MM.1S (cell line): ENCODE data around the gene EGFLAM.
"Not testable (repeated sequence)": the region's sequence is repeated elsewhere in the genome, so short reads cannot be mapped to it uniquely, and the experiment has no call there.

Experiments used
- DNase-seq: peaks from one replicate; pipeline ENCODE4 v3.0.0-alpha.2; 2015
- H2AFZ ChIP-seq: fragments of 300-600 bp; sonication (generic); 2 replicates; pipeline ENCODE4 v1.6.0; 2016; ENCODE audit warnings: antibody characterized with exemption, low read length
- H3F3A ChIP-seq: fragments of 300-600 bp; sonication (generic); 2 replicates; pipeline ENCODE4 v1.6.1; 2016; ENCODE audit warnings: mild to moderate bottlenecking, antibody characterized with exemption, low read length, moderate library complexity, mixed read lengths; ENCODE audit not compliant: insufficient read depth
- H3K27ac ChIP-seq: fragments of 300-600 bp; sonication (generic); 2 replicates; pipeline ENCODE4 v1.5.1; 2016; ENCODE audit warnings: mild to moderate bottlenecking, low read length
- H3K27me3 ChIP-seq: fragments of 300-600 bp; sonication (generic); replicated peaks from 2 replicates; pipeline ENCODE4 v1.6.0; 2016; ENCODE audit warnings: low read length; ENCODE audit not compliant: insufficient read depth
- H3K36me3 ChIP-seq: fragments of 300-600 bp; sonication (generic); replicated peaks from 2 replicates; pipeline ENCODE4 v1.6.1; 2016; ENCODE audit warnings: mild to moderate bottlenecking, low read length, mixed read lengths; ENCODE audit not compliant: insufficient read depth
- H3K4me1 ChIP-seq: fragments of 300-600 bp; sonication (generic); 2 replicates; pipeline ENCODE4 v1.6.1; 2016; ENCODE audit warnings: low read length, mixed read lengths
- H3K4me2 ChIP-seq: fragments of 300-600 bp; sonication (generic); 2 replicates; pipeline ENCODE4 v1.6.0; 2016; ENCODE audit warnings: low read depth, low read length
- H3K4me3 ChIP-seq: fragments of 300-600 bp; sonication (generic); 2 replicates; pipeline ENCODE4 v1.5.1; 2016; ENCODE audit warnings: low read length, mixed read lengths
- H3K79me2 ChIP-seq: fragments of 300-600 bp; sonication (generic); 2 replicates; pipeline ENCODE4 v1.6.1; 2016; ENCODE audit warnings: mixed run types, low read length, mixed read lengths
- H3K9ac ChIP-seq: fragments of 300-600 bp; sonication (generic); 2 replicates; pipeline ENCODE4 v1.6.1; 2016; ENCODE audit warnings: low read length, mixed read lengths
- H3K9me2 ChIP-seq: fragments of 300-600 bp; sonication (generic); replicated peaks from 2 replicates; pipeline ENCODE4 v1.6.1; 2016; ENCODE audit warnings: mild to moderate bottlenecking, low read length, mixed read lengths; ENCODE audit not compliant: insufficient read depth
- H3K9me3 ChIP-seq: fragments of 300-600 bp; sonication (generic); replicated peaks from 2 replicates; pipeline ENCODE4 v1.6.1; 2016; ENCODE audit warnings: mild to moderate bottlenecking, low read length, mixed read lengths; ENCODE audit not compliant: insufficient read depth
- H4K20me1 ChIP-seq: fragments of 300-600 bp; sonication (generic); 2 replicates; pipeline ENCODE4 v1.6.1; 2016; ENCODE audit warnings: mild to moderate bottlenecking, low read length, moderate library complexity, mixed read lengths; ENCODE audit not compliant: insufficient read depth
- EZH2 ChIP-seq: fragments of 300-600 bp; sonication (generic); optimal IDR thresholded peaks from 2 replicates; pipeline ENCODE3; 2017; ENCODE audit warnings: low read depth, mild to moderate bottlenecking, antibody characterized with exemption, low read length, mixed read lengths
- EZH2phosphoT487 ChIP-seq: fragments of 300-600 bp; sonication (generic); IDR thresholded peaks from 2 replicates; pipeline ENCODE4 v1.6.1; 2018; ENCODE audit warnings: antibody characterized with exemption, low read length
- TF ChIP-seq, protein P1 (sequence below): fragments of 300-600 bp; sonication (generic); IDR thresholded peaks from 2 replicates; pipeline ENCODE4 v1.5.1; 2016; ENCODE audit warnings: antibody characterized with exemption, low read length, mixed read lengths

The EGFLAM gene

DNA sequence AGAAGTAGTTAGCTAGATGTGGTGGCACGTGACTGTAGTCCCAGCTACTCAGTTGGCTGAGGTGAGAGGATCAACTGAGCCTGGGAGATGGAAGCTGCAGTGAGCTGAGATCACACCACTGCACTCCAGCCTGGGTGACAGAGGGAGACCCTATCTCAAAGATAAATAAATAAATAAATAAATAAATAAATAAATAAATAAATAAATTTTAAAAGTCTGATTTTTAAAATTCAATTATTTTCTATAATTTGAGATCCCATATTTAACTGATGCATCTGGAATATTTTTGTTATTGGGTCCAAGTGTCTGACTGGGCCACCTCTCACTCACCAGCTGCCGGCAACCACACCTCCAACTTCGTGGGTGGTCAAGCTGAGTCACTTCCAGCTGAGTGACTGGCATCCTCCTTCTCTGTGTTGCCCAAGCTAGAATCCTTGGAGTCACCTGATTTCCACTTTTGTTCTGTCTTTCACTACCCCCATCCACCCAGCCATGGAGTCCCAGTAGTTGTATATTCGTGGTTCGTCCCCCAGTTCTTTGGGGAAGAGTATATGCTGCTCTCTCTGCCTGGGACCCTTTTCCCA is 70.9 kb downstream of the EGFLAM start:
- Histone ChIP-seq H3K9me2 (no peaks in the 10 kb centered on the region), H3K79me2 (no peaks in the 10 kb centered on the region), H3K27ac (no peak overlapping the region), H3K27me3 (no peaks in the 10 kb centered on the region), H3K9me3 (no peaks in the 10 kb centered on the region), H2AFZ (no peak overlapping the region), H3K4me2 (no peak overlapping the region), H4K20me1 (no peaks in the 10 kb centered on the region), H3K9ac (no peak overlapping the region), H3K36me3 (no peaks in the 10 kb centered on the region), H3K4me3 (no peak overlapping the region), H3F3A (no peaks in the 10 kb centered on the region), H3K4me1 (no peaks in the 10 kb centered on the region)
- TF ChIP-seq EZH2phosphoT487: no peak
- TF ChIP-seq EZH2: no peak
- TF ChIP-seq, protein P1, sequence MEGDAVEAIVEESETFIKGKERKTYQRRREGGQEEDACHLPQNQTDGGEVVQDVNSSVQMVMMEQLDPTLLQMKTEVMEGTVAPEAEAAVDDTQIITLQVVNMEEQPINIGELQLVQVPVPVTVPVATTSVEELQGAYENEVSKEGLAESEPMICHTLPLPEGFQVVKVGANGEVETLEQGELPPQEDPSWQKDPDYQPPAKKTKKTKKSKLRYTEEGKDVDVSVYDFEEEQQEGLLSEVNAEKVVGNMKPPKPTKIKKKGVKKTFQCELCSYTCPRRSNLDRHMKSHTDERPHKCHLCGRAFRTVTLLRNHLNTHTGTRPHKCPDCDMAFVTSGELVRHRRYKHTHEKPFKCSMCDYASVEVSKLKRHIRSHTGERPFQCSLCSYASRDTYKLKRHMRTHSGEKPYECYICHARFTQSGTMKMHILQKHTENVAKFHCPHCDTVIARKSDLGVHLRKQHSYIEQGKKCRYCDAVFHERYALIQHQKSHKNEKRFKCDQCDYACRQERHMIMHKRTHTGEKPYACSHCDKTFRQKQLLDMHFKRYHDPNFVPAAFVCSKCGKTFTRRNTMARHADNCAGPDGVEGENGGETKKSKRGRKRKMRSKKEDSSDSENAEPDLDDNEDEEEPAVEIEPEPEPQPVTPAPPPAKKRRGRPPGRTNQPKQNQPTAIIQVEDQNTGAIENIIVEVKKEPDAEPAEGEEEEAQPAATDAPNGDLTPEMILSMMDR: no peak
- DNase-seq: no peak

DNA sequence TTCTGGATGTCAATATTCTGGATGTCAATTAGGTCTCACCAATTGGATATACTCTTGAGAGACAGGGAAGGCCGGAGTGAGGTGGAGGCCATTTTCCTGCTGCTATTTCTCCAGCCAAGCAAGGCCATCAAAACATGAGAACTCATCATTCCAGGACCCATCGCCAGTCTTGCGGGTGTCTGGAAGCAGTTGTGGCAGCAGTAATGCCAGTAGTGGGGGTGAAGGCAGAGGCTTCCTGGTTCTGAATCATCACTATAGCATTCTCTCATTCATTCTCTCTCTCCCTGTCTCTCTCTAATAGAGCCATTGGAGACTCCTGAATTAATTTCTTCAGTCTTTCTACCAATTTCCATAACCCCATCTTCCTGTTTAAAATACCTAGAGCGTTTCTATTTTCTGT is 71.8 kb downstream of the EGFLAM start:
- no peaks in the 10 kb centered on the region for H3K9me2 ChIP-seq
- TF ChIP-seq, protein P1: no peak
- no peak for TF ChIP-seq EZH2phosphoT487
- H3F3A ChIP-seq: no peaks in the 10 kb centered on the region
- no peak overlapping the region for H3K4me2 ChIP-seq
- no peak overlapping the region for H3K27ac ChIP-seq
- H3K27me3 ChIP-seq: no peaks in the 10 kb centered on the region
- no peaks in the 10 kb centered on the region for H3K36me3 ChIP-seq
- H3K4me1 ChIP-seq: no peaks in the 10 kb centered on the region
- no peak overlapping the region for H3K4me3 ChIP-seq
- no peak overlapping the region for H2AFZ ChIP-seq
- H3K79me2 ChIP-seq: no peaks in the 10 kb centered on the region
- H4K20me1 ChIP-seq: no peaks in the 10 kb centered on the region
- no peaks in the 10 kb centered on the region for H3K9me3 ChIP-seq
- H3K9ac ChIP-seq: no peak overlapping the region
- no peak for DNase-seq

DNA sequence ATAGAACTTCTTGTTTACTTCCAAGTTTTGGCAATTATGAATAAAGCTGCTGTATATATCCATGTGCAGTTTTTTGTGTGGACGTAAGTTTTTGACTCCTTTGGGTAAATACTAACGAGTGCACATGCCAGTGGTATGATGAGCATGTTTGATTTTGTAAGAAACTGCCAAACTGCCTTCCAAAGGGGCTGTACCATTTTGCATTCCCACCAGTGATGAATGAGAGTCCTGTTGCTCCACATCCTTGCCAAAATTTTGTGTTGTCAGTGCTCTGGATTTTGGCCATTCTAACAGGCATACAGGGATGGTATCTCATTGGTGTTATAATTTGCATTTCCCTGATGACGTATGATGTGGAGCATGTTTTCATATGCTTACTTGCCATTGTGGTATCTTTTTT is 73.5 kb downstream of the EGFLAM start:
- Histone ChIP-seq H3K4me2 (no peak overlapping the region), H3K9me2 (no peaks in the 10 kb centered on the region), H3K9ac (no peak overlapping the region), H3K4me3 (no peak overlapping the region), H3K36me3 (no peaks in the 10 kb centered on the region), H4K20me1 (no peaks in the 10 kb centered on the region), H3K27ac (no peak overlapping the region), H3K79me2 (no peaks in the 10 kb centered on the region), H3K27me3 (no peaks in the 10 kb centered on the region), H3K4me1 (no peaks in the 10 kb centered on the region), H3F3A (no peaks in the 10 kb centered on the region), H3K9me3 (no peaks in the 10 kb centered on the region), H2AFZ (no peak overlapping the region)
- TF ChIP-seq EZH2: no peak
- no peak for DNase-seq

DNA sequence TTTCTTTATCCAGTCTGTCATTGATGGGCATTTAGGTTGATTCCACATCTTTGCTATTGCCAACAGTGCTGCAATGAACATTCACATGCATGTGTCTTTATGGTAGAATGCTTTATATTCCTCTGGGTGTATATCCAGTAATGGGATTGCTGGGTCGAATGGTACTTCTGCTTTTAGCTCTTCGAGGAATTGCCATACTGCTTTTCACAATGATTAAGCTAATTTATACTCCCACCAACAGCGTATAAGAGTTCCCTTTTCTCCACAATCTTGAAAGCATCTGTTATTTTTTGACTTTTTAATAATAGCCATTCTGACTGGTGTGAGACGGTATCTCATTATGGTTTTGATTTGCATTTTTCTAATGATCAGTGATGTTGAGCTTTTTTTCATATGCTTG is 74.8 kb downstream of the EGFLAM start:
- DNase-seq, H4K20me1 ChIP-seq, H3F3A ChIP-seq, H3K27me3 ChIP-seq, H3K4me2 ChIP-seq, H3K79me2 ChIP-seq, H3K36me3 ChIP-seq, H2AFZ ChIP-seq, H3K9me3 ChIP-seq, H3K9ac ChIP-seq, H3K9me2 ChIP-seq, H3K4me1 ChIP-seq, H3K4me3 ChIP-seq, H3K27ac ChIP-seq: not testable (repeated sequence)
